CD14-positive monocyte (primary cell): ENCODE measurements around the gene PACSIN2. TPM values are rescaled to one million over a fixed set of nuclear protein-coding genes. Genes with fewer than 3 reads are reported as not detected.

Experiments
- DNase-seq, 3 donors: peaks; one replicate each; pipeline ENCODE4 v3.0.0-alpha.2; 2011 to 2022
- H2AFZ ChIP-seq: 2 replicates; pipeline ENCODE4 v1.6.0; 2012; ENCODE audit warnings: mild to moderate bottlenecking, low read depth, low read length, inconsistent platforms; ENCODE audit not compliant: insufficient read depth, poor library complexity, severe bottlenecking
- H3K27ac ChIP-seq, 2 donors: 1 replicate in 1 of 2; 2 replicates in 1 of 2; pipeline ENCODE4 v1.5.1; 2012 to 2013; ENCODE audit warnings: low read length in 2 of 2, control low read depth in 1 of 2, inconsistent platforms in 1 of 2, low read depth in 1 of 2, mild to moderate bottlenecking in 1 of 2
- H3K27me3 ChIP-seq, 2 donors: one replicate each; pipeline versions ENCODE4 v1.6.0 to v1.6.1; 2011 to 2013; ENCODE audit warnings: low read length in 2 of 2; ENCODE audit not compliant: control insufficient read depth in 2 of 2, insufficient read depth in 2 of 2
- H3K36me3 ChIP-seq, 2 donors: replicated peaks in 1 of 2; 1 replicate in 1 of 2; 2 replicates in 1 of 2; pipeline versions ENCODE4 v1.5.1 to v1.6.1; 2012 to 2013; ENCODE audit warnings: low read length in 2 of 2, control low read depth in 1 of 2, inconsistent platforms in 1 of 2, mild to moderate bottlenecking in 1 of 2; ENCODE audit not compliant: insufficient read depth in 2 of 2, control insufficient read depth in 1 of 2
- H3K4me1 ChIP-seq, 2 donors: 1 replicate in 1 of 2; 2 replicates in 1 of 2; pipeline versions ENCODE4 v1.5.1 to v1.6.1; 2012 to 2013; ENCODE audit warnings: low read length in 2 of 2, control low read depth in 1 of 2, inconsistent platforms in 1 of 2, mild to moderate bottlenecking in 1 of 2, moderate library complexity in 1 of 2; ENCODE audit not compliant: insufficient read depth in 2 of 2, control insufficient read depth in 1 of 2
- H3K4me2 ChIP-seq: replicated peaks from 2 replicates; pipeline ENCODE3; 2012; ENCODE audit warnings: low read length, moderate library complexity, mild to moderate bottlenecking; ENCODE audit not compliant: poor library complexity, severe bottlenecking; ENCODE audit errors: extremely low read depth
- H3K4me3 ChIP-seq, 3 experiments: fragments of 200-600 bp in 1 of 3; sonication (generic) in 1 of 3; replicated peaks in 1 of 3; 1 replicate in 2 of 3; 2 replicates in 1 of 3; pipeline ENCODE4 v1.5.1; 2011 to 2013; ENCODE audit warnings: low read length in 3 of 3, mild to moderate bottlenecking in 3 of 3, control low read depth in 2 of 3, low read depth in 2 of 3, inconsistent platforms in 1 of 3, moderate library complexity in 1 of 3
- H3K79me2 ChIP-seq: 2 replicates; pipeline ENCODE4 v1.6.0; 2012; ENCODE audit warnings: mild to moderate bottlenecking, control low read depth, inconsistent platforms, low read length, moderate library complexity; ENCODE audit not compliant: insufficient read depth
- H3K9ac ChIP-seq: 2 replicates; pipeline ENCODE4 v1.6.0; 2017; ENCODE audit warnings: low read length, mild to moderate bottlenecking; ENCODE audit not compliant: insufficient read depth, poor library complexity, severe bottlenecking
- H3K9me3 ChIP-seq, 2 donors: replicated peaks in 1 of 2; 1 replicate in 1 of 2; 2 replicates in 1 of 2; pipeline versions ENCODE4 v1.5.1 to v1.6.1; 2012 to 2013; ENCODE audit warnings: low read length in 2 of 2, control low read depth in 1 of 2; ENCODE audit not compliant: control insufficient read depth in 1 of 2, insufficient read depth in 1 of 2
- H4K20me1 ChIP-seq: 2 replicates; pipeline ENCODE4 v1.6.0; 2012; ENCODE audit warnings: mild to moderate bottlenecking, low read length, control low read depth, moderate library complexity; ENCODE audit not compliant: insufficient read depth
- H3K27ac Mint-ChIP-seq, 7 donors: one replicate each; pipeline ENCODE4 v1.8.0; 2020; ENCODE audit warnings: mild to moderate bottlenecking in 7 of 7, mixed read lengths in 7 of 7, moderate library complexity in 6 of 7, inconsistent platforms in 2 of 7
- H3K27me3 Mint-ChIP-seq, 3 donors: one replicate each; pipeline ENCODE4 v1.8.0; 2021 to 2022; ENCODE audit warnings: low read depth in 3 of 3, mild to moderate bottlenecking in 3 of 3, mixed read lengths in 3 of 3, moderate library complexity in 3 of 3, inconsistent platforms in 1 of 3
- H3K36me3 Mint-ChIP-seq, 2 donors: one replicate each; pipeline ENCODE4 v1.8.0; 2020; ENCODE audit warnings: mixed read lengths in 2 of 2, inconsistent platforms in 1 of 2, mild to moderate bottlenecking in 1 of 2
- H3K4me1 Mint-ChIP-seq: one replicate; pipeline ENCODE4 v1.8.0; 2020; ENCODE audit warnings: mild to moderate bottlenecking, mixed read lengths
- H3K4me3 Mint-ChIP-seq, 2 donors: one replicate each; pipeline ENCODE4 v1.8.0; 2020; ENCODE audit warnings: mild to moderate bottlenecking in 2 of 2, mixed read lengths in 2 of 2, moderate library complexity in 1 of 2
- H3K9me3 Mint-ChIP-seq, 7 donors: one replicate each; pipeline ENCODE4 v1.8.0; 2020 to 2022; ENCODE audit warnings: mixed read lengths in 7 of 7, mild to moderate bottlenecking in 6 of 7, moderate library complexity in 6 of 7, inconsistent platforms in 2 of 7
- CTCF ChIP-seq: fragments of 200-600 bp; IDR thresholded peaks from one replicate; pipeline ENCODE4 v1.8.0; 2022; ENCODE audit warnings: antibody characterized with exemption, mild to moderate bottlenecking
- WGBS: methylation state at CpG from one replicate; pipeline ENCODE4 v1.1.5; 2013; ENCODE audit warnings: missing lambda C conversion rate; ENCODE audit not compliant: insufficient coverage; 5-methylcytosine and 5-hydroxymethylcytosine counted together
- intact Hi-C, 2 donors: fragments of 100-400 bp; cut with micrococcal nuclease; formaldehyde crosslinking; loops; one replicate each; pipeline versions ENCODE4 v1.15.0 to v1.15.1; 2023
- polyA plus RNA-seq, 3 donors: library from polyadenylated mRNA; depleted of rRNA in 1 of 3; unstranded in 2 of 3; stranded (reverse) in 1 of 3; fragments of 300-500 nt in 2 of 3; fragments of >200 nt in 1 of 3; fragmentation: Illumina TruSeq in 2 of 3; gene quantifications; 1 replicate in 2 of 3; 2 replicates in 1 of 3; pipeline ENCODE4 v1.2.3, GENCODE V29; 2012 to 2021

Gene PACSIN2
- polyA plus RNA-seq, 3 donors = 31.2 to 45.7 (median 40.2) TPM

GRCh38 chr22:42934338-42934737 lies 80.6 kb downstream of the PACSIN2 start:
- intact Hi-C loops = loop anchor here (5.0 to 10.0 kb wide), 3 partner anchors 37 to 220 kb away; partner anchors contain the start of gene TSPO (in 1 of the 2)
- peak overlapping the region in 1 of 2 donors; percentile 71 for H3K4me3 Mint-ChIP-seq
- Histone ChIP-seq H3K4me2 (peak overlapping the region; percentile 69), H3K9me3 (no peaks in the 10 kb centered on the region), H3K4me3 (peak overlapping the region in 1 of 3 experiments; percentile 57), H3K27ac (peak overlapping the region; percentile 93 to 99), H3K79me2 (peaks cover 82% of the 10 kb centered on the region), H3K9ac (peak overlapping the region; percentile 86), H2AFZ (no peak overlapping the region), H3K27me3 (no peaks in the 10 kb centered on the region), H4K20me1 (no peaks in the 10 kb centered on the region), H3K4me1 (peaks cover 97 to 99% of the 10 kb centered on the region in 2 donors), H3K36me3 (no peaks in the 10 kb centered on the region)
- peaks cover 97% of the 10 kb centered on the region for H3K4me1 Mint-ChIP-seq
- 88% methylated on average over 5 of the region's 5 CpGs for WGBS
- peak overlapping the region; percentile 100 for H3K27ac Mint-ChIP-seq
- peaks cover 14 to 26% of the 10 kb centered on the region in 2 donors for H3K36me3 Mint-ChIP-seq
- H3K27me3 Mint-ChIP-seq = peaks cover 0 to 2% (median 1%) of the 10 kb centered on the region in 3 donors
- H3K9me3 Mint-ChIP-seq = peaks cover 0 to 2% (median 0%) of the 10 kb centered on the region in 7 donors
- no peak for DNase-seq
- no peak for TF ChIP-seq CTCF

GRCh38 chr22:42933485-42934091 lies 81.4 kb downstream of the PACSIN2 start:
- H3K4me3 ChIP-seq = peak overlapping the region in 1 of 3 experiments; percentile 57
- H3K4me2 ChIP-seq = peak overlapping the region; percentile 69
- H3K27me3 Mint-ChIP-seq = peaks cover 0 to 2% (median 1%) of the 10 kb centered on the region in 3 donors
- peaks cover 97 to 99% of the 10 kb centered on the region in 2 donors for H3K4me1 ChIP-seq
- TF ChIP-seq CTCF = no peak
- peaks cover 98% of the 10 kb centered on the region for H3K4me1 Mint-ChIP-seq
- peak overlapping the region; percentile 86 for H3K9ac ChIP-seq
- H3K9me3 Mint-ChIP-seq = peaks cover 0 to 2% (median 0%) of the 10 kb centered on the region in 7 donors
- H3K36me3 ChIP-seq = no peaks in the 10 kb centered on the region
- no peak overlapping the region for H2AFZ ChIP-seq
- H3K9me3 ChIP-seq = no peaks in the 10 kb centered on the region
- DNase-seq = peak; percentile 77 to 94 (median 89)
- no peaks in the 10 kb centered on the region for H4K20me1 ChIP-seq
- intact Hi-C loops = loop anchor here (5.0 to 10.0 kb wide), 3 partner anchors 36 to 221 kb away; partner anchors contain the start of gene TSPO (in 1 of the 2)
- H3K79me2 ChIP-seq = peaks cover 82% of the 10 kb centered on the region
- H3K27me3 ChIP-seq = no peaks in the 10 kb centered on the region
- H3K27ac Mint-ChIP-seq = peak overlapping the region; percentile 100
- peak overlapping the region; percentile 93 to 99 for H3K27ac ChIP-seq
- H3K36me3 Mint-ChIP-seq = peaks cover 13 to 26% of the 10 kb centered on the region in 2 donors
- peak overlapping the region; percentile 61 to 82 for H3K4me3 Mint-ChIP-seq
- 0% methylated on average over 3 of the region's 10 CpGs for WGBS
